ENCODE data around the gene GMPPA. TPM values are rescaled to one million over a fixed set of nuclear protein-coding genes. Genes with fewer than 3 reads are reported as not detected.

Gene GMPPA
- total and polyA plus RNA-seq, 7 donors = 14.4 to 33.8 (median 20.0) TPM

- Histone ChIP-seq H3K4me1 (no peaks in the 10 kb centered on the region), H3K36me3 (ENCODE audit: insufficient read depth in 1 of 2, low read depth in 1 of 2) (no peaks in the 10 kb centered on the region), H3K27ac (no peak overlapping the region), H3K27me3 (ENCODE audit: insufficient read depth in 3 of 3, low read length in 2 of 3) (peaks cover 0 to 29% (median 10%) of the 10 kb centered on the region in 3 donors), H3K4me3 (no peak overlapping the region), H3K9me3 (no peaks in the 10 kb centered on the region)
- ATAC-seq (peak; percentile 28 to 46 (median 36)), DNase-seq (no peak)
- TF ChIP-seq, protein P1, sequence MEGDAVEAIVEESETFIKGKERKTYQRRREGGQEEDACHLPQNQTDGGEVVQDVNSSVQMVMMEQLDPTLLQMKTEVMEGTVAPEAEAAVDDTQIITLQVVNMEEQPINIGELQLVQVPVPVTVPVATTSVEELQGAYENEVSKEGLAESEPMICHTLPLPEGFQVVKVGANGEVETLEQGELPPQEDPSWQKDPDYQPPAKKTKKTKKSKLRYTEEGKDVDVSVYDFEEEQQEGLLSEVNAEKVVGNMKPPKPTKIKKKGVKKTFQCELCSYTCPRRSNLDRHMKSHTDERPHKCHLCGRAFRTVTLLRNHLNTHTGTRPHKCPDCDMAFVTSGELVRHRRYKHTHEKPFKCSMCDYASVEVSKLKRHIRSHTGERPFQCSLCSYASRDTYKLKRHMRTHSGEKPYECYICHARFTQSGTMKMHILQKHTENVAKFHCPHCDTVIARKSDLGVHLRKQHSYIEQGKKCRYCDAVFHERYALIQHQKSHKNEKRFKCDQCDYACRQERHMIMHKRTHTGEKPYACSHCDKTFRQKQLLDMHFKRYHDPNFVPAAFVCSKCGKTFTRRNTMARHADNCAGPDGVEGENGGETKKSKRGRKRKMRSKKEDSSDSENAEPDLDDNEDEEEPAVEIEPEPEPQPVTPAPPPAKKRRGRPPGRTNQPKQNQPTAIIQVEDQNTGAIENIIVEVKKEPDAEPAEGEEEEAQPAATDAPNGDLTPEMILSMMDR (IDR thresholded peaks at IDR 0.05) = peak; percentile 39
- intact Hi-C loops (cut with DNase I) = loop anchor here in 1 of 2 donors (5.0 kb wide), 1 partner anchor 54 kb away; no protein-coding TSS in a partner anchor
- WGBS, 3 donors = 28 to 41% (median 36%) methylated on average over 14 of the region's 14 CpGs
These were observed 22.6 kb downstream of the GMPPA start for GRCh38 chr2:219521066-219521880.

DNA sequence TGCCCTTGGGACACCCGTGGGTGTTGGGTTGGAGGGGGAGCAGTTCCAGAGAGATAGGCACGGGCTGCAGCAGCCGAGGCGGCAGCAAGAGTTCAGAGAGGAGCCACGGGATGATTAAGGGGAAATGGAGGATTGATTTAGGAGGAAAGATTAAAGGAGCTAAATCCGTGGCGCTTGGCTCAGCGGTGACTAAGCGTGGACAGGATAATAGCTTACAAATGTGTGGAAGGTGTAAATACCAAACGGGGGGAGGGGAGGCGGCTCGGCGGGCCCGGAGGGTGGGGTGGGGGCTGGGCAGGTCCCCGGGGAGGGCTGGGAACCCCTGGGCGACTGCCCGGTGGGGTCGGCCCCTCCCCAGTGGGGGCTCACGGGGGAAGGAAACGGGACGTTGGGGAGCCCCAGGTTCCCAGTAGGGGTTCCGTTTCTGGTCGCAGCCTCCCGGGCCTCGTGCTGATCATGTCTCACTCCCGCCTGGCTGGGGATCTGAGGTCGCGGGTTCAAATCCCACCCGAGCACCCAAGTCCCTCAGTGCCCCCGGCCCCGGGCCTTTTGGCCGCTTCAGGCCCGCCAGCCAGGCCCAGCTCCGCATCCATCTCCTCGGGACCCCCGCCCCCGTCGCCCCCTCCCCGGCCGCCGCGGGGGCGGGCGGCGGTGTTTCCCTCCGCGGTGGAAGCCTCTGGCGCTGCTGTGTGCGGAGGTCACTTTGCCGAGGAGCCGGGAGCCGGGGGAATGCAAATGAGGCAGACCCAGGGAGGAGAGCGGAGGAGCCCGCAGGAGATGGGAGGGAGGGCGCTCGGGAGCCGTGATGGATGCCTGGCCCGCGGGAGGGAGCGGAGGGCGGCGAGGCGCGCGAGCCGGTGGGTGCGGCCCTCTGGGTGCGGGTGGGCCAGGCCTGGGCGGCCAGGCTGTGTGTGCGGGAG lies 23.7 kb downstream of the GMPPA start:
- Histone ChIP-seq H3K4me3 (peak overlapping the region; percentile 34), H3K27ac (no peak overlapping the region), H3K27me3 (ENCODE audit: insufficient read depth in 3 of 3, low read length in 2 of 3) (peaks cover 0 to 29% (median 10%) of the 10 kb centered on the region in 3 donors), H3K36me3 (ENCODE audit: insufficient read depth in 1 of 2, low read depth in 1 of 2) (no peaks in the 10 kb centered on the region), H3K9me3 (no peaks in the 10 kb centered on the region), H3K4me1 (no peaks in the 10 kb centered on the region)
- TF ChIP-seq, protein P1 (IDR thresholded peaks at IDR 0.05) = no peak
- ATAC-seq = peak in 3 of 4 donors; percentile 41 to 63 (median 45)
- DNase-seq = no peak
- intact Hi-C loops (cut with DNase I) = loop anchor here in 1 of 2 donors (5.0 kb wide), 1 partner anchor 55 kb away; no protein-coding TSS in a partner anchor
- WGBS, 3 donors = 11 to 17% (median 15%) methylated on average over 27 to 70 of the region's 70 CpGs

- WGBS, 3 donors = 49 to 59% (median 54%) methylated on average over 24 of the region's 24 CpGs
- no peaks in the 10 kb centered on the region for H3K4me1 ChIP-seq
- peak overlapping the region; percentile 34 for H3K4me3 ChIP-seq
- no peaks in the 10 kb centered on the region for H3K9me3 ChIP-seq
- peaks cover 0 to 29% (median 10%) of the 10 kb centered on the region in 3 donors for H3K27me3 ChIP-seq (ENCODE audit: insufficient read depth in 3 of 3, low read length in 2 of 3)
- TF ChIP-seq, protein P1 (IDR thresholded peaks at IDR 0.05) = no peak
- intact Hi-C loops (cut with DNase I) = loop anchor here in 1 of 2 donors (5.0 kb wide), 1 partner anchor 56 kb away; no protein-coding TSS in a partner anchor
- ATAC-seq = no peak
- no peaks in the 10 kb centered on the region for H3K36me3 ChIP-seq (ENCODE audit: insufficient read depth in 1 of 2, low read depth in 1 of 2)
- H3K27ac ChIP-seq = no peak overlapping the region
- no peak for DNase-seq
These were observed 24.5 kb downstream of the GMPPA start for GRCh38 chr2:219523031-219523671.

DNA sequence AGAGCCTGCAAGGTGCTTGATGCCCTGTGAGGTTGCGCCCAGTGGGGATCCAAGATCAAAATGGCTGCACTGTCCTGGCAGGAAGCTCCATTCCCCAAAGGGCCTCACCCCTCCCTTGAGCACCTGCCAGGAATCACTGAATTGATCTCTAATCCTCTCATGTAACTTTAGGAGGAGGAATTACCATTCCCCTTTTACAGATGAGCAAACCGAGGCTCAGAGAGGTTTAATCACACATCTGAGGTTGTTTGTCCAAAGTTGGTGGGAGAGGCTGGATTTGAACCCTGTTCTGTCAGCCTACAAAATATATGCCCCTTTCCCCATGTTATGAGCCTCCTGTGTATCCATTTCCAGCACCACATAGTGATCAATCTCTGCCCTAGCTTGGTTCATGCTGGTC lies 26.1 kb downstream of the GMPPA start:
- WGBS, 3 donors = 91 to 95% (median 94%) methylated on average over 2 of the region's 2 CpGs
- Histone ChIP-seq H3K4me1 (no peaks in the 10 kb centered on the region), H3K4me3 (no peak overlapping the region), H3K36me3 (ENCODE audit: insufficient read depth in 1 of 2, low read depth in 1 of 2) (no peaks in the 10 kb centered on the region), H3K9me3 (no peaks in the 10 kb centered on the region), H3K27me3 (ENCODE audit: insufficient read depth in 3 of 3, low read length in 2 of 3) (peaks cover 0 to 41% (median 10%) of the 10 kb centered on the region in 3 donors), H3K27ac (no peak overlapping the region)
- intact Hi-C loops (cut with DNase I) = loop anchor here (5.0 kb wide), 2 partner anchors 48 to 58 kb away; no protein-coding TSS in a partner anchor
- TF ChIP-seq, protein P1 (IDR thresholded peaks at IDR 0.05) = no peak
- no peak for DNase-seq
- no peak for ATAC-seq

Data from psoas muscle (tissue), 8 donors.